Erythroblast (primary cell): ENCODE results near the gene SSR1.

Experiments used
- DNase-seq, 2 experiments: peaks; one replicate each; lab custom pipeline; 2025; lab: John Stamatoyannopoulos, UW
- GATA1 ChIP-seq: IDR thresholded peaks from 2 replicates; pipeline ENCODE4 v1.6.1; 2011; ENCODE audit warnings: low read depth, mild to moderate bottlenecking, control low read depth, low read length, moderate library complexity
- POLR2A ChIP-seq: IDR thresholded peaks from 2 replicates; pipeline ENCODE4 v1.6.1; 2011; ENCODE audit warnings: mild to moderate bottlenecking, low read length

SSR1 gene

DNA sequence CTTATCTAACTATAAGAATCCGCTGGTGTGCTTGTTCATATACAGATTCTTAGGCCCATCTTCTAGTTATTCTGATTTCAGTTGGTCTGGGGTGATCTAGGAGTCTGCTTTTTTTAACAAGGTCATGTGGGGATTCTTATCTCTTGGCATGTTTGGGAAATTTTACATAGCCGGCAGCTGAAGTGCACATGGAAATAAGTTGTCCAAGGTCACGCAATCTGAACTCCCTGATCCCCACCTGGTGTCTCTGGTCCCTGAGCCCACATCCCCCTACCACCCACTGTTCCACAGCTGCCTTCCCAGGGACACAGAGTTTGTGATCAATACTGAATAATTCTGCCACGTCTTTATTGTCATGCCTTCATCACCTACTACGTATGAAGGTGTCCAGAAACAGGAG lies 90.8 kb downstream of the SSR1 start:
- no peak for TF ChIP-seq POLR2A
- TF ChIP-seq GATA1, result no peak
- DNase-seq, result no peak

DNA sequence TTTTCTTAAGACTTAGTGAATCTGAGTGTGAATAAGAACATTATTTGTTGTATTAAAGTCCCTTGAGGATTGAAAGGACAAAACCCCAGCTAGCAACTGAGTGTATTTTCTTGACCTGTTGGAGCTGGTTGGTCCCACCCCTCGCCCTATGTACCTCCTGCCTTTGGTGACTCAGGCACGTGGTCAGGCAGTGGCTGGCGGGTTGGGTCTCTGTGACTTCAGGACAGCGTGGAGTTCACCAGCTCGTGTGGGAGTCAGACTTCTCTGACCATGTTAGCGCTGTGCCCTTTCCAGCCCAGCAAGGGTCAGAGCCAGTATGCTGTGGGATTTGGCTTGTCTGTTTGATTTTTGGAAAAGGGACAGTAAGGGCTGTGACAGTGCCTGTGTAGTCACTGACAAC lies 93.7 kb downstream of the SSR1 start:
- TF ChIP-seq POLR2A (no peak), GATA1 (no peak)
- peak in 1 of 2 experiments; percentile 23 for DNase-seq

DNA sequence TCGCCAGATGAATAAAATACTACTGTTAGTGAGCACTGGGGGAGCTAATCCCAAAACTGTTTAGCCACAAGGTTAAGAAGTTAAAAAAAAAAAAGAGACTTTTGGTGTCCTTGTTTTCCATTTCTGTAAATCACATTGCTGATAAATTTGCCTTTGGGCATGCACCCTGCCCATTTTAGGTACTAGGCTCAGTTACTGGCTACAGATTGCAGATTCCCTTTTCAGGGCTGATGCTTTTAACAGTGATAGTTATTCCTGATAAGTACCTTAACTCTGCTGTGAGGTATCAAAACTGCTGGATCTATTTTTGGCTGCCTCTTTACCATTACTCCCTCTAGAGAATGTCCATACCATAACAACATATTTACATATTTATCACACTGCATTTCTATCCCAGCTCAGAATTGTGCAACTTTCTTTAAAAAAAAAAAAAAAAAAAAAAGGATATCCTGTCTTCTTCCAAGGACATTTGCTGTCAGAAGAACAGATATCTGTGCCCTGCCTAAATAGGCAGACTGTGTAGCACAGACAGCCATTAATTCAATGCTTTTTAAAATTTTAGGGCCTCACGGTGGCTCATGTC lies 94.5 kb downstream of the SSR1 start:
- no peak for TF ChIP-seq POLR2A
- TF ChIP-seq GATA1, result no peak
- DNase-seq, result peak in 1 of 2 experiments; percentile 36
